HG02759 (cell line): Measurements from ENCODE around the gene GFER.

Experiments
- ATAC-seq: cut with Tn5 transposase; IDR thresholded peaks from one replicate; pipeline ENCODE4 v1.9.1; 2021; ENCODE audit warnings: mild to moderate bottlenecking, moderate library complexity; ENCODE audit not compliant: unreplicated experiment

The GFER gene

DNA sequence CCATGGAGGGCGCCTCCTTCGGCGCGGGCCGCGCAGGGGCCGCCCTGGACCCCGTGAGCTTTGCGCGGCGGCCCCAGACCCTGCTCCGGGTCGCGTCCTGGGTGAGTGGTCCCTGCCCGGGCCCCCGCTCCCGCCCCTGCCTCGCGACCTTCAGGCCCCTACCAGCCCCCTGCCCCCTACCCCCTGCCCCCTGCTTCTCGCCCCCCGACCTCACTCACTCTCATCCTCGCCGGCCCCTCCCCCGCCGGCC, 6.0 kb downstream of the GFER start:
- no peak for ATAC-seq

DNA sequence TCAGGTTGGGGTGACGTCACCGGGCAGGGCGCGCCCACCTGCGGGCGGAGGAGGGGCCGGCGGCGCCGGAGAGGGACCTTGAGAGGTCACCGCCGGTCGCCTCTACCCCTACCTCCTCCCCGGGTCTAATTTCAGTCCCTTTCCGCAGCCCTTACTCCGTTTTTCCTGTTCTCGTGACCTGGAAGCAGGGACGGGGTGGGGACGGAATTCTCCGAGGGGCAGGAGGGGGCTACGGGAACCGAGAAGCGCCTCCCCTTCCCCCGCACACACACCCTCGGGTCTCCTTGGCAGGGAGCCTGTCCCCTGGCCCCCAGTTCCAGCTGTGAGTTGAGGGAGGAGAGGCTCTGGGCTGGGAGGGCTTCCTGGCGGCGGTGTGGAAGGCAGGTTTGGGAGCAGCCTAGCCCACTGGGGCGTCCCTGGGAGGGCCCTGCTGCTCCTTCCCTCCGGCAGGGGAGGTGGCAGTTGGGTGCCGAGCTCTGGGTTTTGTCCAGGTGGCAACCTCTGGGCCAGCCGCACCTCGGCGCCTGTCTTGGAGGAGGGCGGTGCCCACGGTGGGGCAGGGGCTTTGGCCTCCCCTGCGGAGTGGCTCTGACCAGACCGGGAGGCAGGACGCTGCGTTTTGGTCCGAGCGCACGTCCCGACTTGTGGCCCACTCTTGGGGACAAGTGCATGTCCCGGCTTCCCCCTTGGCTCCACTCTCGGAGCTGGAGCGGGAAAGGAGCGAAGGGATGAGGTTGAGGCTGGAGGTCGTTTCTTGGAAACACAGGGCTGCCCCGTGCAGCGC, 6.5 kb downstream of the GFER start:
- ATAC-seq: no peak

DNA sequence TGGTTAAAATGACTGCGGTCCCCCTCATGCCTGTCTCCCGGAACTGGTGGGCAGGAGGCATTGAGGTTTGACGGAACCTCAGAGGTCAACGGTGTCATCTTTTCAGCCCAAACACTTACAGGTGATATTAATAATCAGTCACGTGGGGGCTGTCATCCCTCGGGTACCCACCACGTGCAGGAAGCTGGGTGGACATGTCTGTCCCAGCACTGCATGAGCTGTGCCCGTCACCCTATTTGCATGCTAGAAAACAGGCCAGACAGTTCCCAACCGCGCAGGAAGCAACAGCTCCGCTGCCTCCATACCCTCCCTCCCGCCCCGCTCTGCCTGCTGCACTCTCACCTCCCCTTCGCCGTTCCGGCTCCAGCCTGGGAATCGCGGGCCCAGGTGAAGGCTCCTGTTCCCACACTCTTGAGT, 7.2 kb downstream of the GFER start:
- peak; percentile 30 for ATAC-seq

DNA sequence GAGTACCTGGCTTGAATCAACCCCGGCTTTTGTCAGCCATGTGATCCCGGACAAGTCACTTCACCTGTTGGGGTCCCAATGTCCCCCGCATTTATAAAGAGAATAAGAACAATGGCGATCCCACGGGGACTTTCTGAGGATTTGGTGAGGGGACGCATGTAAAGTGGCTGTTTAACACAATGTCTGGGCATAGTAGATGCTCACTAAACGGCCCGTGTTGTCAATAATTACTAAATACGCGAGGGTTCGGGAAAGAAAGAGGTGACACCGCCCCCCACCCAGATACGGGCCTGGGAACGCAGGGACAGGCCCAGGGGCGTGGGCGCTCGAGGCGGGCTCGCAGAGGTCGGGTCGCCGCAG, 7.6 kb downstream of the GFER start:
- no peak for ATAC-seq

DNA sequence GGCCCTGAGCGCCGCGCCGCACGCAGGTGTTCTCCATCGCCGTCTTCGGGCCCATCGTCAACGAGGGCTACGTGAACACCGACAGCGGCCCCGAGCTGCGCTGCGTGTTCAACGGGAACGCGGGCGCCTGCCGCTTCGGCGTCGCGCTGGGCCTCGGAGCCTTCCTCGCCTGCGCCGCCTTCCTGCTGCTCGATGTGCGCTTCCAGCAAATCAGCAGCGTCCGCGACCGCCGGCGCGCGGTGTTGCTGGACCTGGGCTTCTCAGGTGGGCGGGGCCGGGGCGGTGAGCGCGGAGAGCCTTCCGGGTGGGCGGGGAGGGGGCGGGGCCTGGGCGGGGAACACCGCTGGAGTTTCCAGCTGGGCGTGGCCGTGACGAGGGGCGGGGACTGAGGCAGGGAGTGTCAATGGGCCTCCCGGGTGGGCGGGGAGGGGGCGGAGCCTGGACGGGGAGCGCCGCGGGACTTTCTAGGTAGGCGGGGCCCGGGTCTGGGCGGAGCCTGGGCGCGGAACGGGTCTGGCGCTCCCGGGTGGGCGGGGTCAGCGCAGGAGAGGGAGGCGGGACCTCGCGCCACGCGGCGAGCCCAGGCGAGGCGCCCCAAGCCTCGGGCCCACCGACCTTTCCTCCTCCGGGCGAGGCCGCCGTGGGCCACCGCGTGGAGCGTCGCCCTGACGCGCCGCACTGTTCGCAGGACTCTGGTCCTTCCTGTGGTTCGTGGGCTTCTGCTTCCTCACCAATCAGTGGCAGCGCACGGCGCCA, 8.1 kb downstream of the GFER start:
- ATAC-seq: peak; percentile 60

DNA sequence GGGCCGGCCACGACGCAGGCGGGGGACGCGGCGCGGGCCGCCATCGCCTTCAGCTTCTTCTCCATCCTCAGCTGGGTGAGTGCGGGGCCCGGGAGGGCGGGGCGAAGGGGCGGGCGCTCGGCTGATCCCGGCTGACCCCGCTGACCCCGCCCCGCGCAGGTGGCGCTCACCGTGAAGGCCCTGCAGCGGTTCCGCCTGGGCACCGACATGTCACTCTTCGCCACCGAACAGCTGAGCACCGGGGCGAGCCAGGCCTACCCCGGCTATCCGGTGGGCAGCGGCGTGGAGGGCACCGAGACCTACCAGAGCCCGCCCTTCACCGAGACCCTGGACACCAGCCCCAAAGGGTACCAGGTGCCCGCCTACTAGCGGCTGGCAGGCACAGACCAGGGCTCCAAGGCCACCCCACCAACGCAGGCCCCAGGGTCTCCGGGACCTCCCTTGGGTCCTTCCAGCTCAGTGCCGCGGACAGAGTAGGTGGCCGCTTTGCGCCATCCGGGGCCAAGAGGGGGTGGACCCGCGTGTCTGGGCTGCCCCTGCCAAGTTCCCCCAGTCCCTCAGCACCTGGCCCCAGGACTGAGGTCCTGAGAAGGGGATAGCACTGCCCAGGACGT, 8.8 kb downstream of the GFER start:
- ATAC-seq: no peak

DNA sequence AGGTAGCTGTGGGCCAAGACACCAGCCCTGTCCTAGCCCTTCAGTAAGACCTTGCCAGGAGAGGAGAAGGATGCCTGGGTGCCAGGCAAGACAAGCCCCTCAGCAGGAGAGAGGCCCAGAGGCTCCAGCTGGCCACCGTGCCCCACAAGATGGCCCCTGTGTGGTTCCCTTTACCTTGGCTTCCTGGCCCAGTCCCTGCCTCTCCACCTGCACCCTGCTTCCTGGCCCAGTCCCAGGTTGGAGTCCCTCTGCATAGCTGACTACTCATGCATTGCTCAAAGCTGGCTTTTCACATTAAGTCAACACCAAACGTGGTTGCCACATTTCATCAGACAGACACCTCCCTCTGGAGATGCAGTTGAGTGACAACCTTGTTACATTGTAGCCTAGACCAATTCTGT, 9.7 kb downstream of the GFER start:
- ATAC-seq: no peak

DNA sequence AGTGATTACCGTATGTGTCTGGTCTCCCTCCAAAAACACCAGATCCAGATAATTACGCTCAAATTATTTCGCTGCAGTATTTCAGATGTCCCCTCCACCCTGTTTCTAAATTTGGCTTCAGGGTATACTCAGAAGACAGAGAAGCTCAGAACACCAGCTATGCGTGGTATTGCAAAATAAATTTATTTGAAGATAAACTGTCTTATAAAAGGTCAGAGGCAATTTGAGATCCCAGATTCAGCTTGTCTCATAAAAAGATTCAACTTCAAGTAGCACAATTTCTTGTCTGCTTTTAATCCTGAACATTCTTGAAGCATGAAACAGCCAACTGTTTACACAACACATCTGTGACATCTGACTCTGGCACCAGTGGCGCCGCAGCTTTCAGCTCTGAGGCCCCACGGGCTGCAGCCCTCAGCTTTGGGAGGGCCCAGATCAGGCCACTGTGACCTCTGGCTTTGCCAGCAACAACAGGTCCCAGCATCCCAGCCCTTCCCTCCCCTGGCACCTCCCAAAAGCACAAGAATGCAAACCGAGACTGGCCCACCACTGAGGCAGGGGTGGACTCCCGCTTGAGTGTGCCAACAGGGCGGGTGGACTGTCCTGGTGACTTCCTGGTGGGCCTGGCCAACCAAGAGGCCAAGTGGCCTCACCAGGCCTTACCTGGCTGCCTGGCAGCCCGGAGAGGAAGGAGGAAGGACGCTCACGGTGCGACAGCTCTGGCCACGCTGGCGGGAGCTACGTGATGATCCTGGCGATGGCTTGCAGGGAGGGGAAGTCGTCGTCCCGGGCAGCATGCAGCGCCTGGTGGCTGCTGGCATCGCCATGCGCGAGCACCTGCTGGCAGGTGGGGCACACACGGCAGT, 13.7 kb downstream of the GFER start:
- no peak for ATAC-seq

DNA sequence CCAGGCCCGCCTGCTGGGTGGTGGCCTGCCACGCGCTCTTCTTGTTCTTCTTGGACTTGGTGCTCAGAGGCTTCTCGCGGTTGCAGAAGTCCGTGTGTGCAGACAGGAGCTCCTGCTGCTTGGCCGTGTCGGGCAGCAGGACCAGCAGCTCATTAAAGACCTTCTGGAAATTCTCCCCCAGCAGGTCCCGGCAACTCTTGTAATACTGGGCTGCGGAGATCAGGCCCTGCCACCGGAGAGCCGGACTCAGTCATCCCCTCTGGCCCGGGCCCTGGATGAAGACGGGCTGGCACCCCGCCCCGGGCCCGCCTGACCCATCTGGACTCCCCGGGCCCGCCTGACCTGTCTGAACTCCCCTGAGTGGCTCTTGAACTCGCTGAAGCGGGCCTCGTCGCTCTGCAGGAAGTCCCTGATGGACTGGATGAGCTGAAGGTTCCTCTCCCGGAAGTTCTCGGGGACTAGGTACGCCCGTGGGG, 14.4 kb downstream of the GFER start:
- ATAC-seq: no peak

DNA sequence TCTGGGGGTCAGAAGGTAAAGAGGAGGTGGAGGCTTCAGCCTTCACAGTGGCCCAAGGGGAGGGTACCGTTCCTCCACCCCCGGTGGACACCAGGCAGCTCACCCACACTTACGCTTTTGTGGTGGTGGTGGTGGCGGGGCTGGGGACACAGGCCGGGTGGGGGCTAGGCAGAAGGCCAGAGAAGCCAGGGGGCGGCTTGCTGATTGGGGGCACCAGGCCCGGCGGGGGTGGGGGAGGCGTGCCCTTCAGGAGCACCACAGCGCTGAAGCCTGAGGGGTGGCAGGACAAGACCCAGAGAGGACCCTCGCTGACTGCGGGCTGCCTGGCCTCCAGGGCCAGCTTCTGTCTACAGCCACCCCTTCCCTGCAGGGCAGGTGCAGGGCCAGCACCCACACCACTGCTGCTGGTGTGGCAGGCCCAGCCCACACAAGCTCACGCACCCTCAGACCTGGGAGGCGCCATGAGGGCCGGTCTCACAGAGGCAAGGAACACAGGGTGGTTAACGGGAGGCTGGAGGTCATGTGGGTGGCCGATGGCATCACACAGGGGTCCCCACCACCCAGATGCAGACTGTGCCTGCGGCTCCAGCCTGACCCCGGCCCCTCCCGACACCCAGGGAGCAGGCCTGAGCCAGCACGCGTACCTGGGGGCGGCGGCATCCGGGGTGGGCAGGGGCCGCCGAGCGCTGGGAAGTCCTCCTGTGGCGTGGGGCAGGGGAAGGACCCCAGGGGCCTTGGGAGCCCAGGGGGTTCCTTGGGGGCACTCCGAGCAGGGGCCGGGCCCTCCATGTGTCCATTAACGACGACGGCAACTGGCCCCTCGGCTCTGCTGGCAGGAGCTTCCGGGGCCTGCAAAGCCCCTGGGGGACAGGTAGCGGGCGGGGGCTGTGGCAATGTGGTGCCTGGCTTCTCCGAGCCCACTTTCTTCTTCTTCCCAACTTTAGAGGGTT, 15.1 kb downstream of the GFER start:
- no peak for ATAC-seq

DNA sequence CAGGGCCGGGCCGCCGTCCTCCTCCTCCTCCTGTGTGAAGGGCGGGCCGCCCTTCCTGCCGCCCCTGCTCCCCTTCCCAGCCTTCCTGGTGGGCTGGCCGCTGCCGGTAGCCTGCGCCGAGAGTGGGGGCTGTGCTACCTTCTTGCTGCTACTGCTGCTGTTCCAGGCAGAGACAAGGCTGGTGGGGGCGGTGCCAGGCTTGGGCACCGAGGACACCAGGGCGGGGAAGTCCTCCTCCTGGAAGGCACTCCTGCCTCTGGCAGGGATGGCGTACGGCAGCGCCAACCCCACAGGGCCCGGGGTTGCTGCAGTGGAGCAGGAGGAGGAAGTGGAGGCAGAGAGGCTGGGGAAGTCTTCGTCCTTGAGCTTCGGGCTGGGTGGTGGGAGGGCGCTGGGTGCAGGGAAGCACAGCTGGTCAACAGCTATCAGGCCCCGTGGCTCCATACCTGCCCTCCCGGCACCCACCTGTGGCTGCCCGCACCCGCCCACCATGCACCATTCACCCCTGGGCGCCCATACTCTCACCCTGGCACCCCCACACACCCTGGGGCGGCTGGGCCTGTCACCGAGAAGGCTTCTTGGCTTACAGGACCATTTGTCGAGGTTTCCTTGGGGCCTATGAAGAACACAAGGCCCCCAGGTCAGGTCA, 16.0 kb downstream of the GFER start:
- no peak for ATAC-seq

DNA sequence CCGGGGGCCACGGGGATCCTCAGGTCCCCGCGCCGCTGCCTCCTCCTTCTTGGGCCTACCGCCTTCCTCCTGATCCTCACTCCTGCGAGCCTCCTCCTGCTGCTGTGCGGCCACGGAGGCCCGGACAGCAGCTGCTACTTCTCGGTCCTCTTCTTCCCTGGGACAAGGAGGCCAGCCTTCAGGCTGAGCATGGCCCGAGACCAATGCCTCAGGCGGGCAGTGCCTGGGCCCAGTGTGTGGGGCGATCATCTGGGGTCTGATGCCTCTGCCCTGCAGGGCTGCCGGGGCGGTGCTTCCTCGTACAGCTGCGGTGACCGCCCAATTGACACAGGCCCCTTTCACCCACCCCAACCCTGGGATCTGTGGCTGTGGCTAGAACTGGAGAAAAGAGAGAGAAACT, 17.0 kb downstream of the GFER start:
- no peak for ATAC-seq

DNA sequence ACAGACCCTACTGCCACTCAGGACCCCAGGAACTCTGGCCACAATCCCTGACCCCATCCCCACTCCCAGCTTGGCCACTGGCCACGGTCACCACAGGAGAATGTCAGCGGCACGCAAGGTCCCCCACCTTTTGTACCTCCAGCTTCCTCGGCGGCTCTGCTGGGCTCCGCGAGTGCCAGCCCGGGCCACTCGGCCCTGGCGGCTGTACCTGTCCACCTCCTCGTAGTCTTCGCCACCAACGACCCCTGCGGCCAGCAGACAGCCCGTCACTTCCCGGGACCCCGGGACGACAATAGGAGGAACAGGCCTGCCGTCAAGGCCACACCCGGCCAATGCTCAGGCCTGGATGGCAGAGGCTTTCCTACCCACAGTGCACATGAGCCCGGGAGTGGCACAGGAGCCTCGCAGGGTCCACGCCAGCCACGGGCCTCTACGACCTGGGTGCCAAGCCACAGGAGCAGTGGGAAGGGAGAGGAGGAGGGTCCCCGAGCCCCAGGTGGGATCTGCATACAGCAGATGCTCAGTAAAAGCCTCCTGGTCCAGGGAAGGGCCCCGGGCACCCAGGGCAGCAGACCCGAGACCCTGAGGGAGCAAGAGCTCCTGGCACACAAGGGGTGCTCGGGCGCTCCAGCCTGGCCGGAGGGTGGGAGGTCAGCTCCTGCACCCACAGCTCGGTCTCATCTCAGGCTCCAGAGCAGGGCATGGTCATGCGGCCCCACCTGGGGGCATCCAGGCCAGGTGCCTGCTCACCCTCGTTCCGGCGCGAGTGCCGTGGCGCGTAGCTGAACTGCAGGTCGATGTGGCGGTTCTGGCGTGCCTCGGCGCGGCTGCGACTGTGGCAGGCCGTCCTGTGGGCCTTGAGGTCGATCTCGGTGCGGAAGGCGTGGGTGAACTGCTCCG, 17.7 kb downstream of the GFER start:
- no peak for ATAC-seq

DNA sequence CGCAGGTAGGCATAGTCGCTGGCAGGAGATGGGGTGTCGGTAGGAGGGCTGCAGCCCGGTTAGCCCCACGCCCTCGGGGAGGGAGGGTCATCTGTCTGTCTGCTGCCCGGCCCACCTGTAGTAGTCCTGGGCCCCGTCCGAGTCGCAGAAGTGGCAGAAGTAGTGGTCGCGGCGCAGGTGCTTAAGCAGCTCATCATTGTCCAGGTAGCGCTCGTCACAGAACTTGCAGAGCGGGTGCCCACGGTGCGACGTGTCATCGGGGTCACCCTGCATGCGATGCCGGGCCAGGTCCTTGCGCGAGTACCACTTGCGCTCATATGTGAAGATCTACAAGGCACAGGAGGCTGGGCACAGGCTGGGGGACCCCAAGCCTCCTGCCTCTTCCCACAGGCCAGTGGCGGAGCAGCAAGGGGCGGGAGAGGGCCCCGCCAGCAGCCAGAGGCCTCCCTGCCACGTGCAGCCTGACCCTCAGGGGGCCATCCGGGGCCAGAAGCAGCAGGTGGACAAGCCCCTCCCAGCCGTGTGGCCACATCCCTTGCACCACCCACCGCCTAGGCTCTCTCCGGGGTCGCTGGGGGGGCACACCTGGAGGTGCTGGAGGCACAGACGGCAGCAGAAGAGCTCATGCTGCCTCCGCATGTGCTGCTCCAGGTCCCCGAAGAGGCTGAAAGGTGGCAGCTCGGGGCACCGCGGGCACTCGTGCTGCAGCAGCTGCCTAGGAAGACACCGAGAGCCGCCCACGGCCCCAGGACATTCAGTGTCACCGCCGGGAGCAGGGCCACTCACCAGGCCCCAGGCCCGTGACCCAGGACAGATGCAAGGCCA, 18.6 kb downstream of the GFER start:
- no peak for ATAC-seq

DNA sequence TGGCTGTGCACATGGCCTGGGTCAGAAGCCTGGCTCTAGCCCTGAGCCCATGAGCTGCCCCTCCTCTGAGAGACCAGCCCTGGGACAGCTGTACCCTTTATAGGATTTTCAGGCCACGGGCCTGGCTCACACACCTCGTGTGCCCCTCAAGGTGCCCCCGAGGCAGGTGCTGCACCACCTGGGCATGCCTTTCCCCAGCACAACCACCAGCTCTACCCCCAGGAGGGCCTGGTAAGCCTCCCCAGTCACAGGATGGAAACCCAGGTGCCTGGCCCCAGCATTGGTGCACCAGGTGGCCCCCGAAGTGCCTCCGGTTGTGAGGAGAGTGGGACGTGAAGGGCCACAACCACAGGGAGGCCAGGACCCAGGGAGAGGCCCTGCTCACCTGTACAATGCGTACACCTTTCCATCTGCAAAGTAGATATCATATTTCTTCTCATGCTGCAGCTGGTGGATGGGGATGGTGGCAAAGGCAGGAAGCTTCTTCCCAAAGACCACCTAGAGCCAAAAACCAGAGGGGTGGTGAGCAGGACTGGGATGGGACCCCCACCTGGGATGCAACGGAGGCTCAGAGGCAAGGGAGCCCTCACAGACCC, 19.3 kb downstream of the GFER start:
- ATAC-seq: no peak

DNA sequence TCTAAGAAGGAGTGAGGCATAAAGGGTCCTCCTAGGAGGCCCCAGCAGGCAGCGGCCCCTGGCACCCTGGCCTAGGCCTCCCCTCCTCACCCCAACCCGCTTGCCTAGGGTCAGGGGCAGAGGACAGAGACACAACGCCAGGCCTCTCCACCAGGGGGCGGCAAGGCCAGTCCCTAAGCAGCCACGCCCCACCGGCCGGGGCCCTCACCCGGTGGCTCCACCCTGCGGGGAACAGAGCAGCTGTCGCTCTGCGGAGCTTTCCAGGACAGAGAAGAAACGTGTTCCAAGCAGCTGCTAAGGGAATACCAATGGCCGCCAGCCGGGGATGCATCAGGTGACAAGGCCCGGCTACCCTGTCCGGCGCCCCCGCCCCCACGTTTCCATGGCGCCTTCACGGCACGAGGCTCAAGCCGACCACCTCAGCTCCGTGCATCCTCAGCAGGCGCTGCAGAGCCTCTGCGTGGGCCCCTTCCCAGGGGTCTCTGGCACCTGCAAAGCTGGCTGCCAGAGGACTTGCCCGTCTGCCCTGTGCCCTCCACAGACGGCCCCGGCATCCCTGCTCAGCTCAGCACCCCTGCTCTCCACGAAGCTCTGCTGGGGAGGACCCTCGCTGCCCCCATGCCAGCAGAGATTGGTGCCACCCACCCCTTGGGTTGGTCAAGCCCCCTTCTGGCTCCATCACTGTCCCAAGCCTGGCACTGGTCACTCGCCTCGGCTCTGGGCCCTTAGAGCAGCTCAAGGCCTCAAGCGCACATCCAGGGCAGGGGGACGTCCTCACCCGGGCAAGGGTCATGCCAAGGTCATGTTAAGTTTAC, 20.0 kb downstream of the GFER start:
- ATAC-seq: peak; percentile 73
